K562 (cell line): Measurements from ENCODE around the gene CNFN. TPM values are rescaled to one million over a fixed set of nuclear protein-coding genes. Genes with fewer than 3 reads are reported as not detected.
A peak's percentile ranks its signal among the peaks of the same experiment; 100 is the strongest.

Experiments used
- ARNT ChIP-seq, 2 experiments: fragments of 450-650 bp; IDR thresholded peaks; 2 replicates each; pipeline ENCODE4 v1.6.1; 2016; ENCODE audit warnings: mild to moderate bottlenecking in 1 of 2
- ATF1 ChIP-seq, 2 experiments: fragments of 450-650 bp in 1 of 2; IDR thresholded peaks; 2 replicates each; pipeline ENCODE4 v1.6.1; 2016; ENCODE audit warnings: missing compliant biosample characterization in 1 of 2, missing genetic modification characterization in 1 of 2
- BHLHE40 ChIP-seq: IDR thresholded peaks from 2 replicates; pipeline ENCODE4 v1.6.1; 2011; ENCODE audit warnings: low read length, improper control_type of control experiment
- C11orf30 ChIP-seq: fragments of 450-650 bp; IDR thresholded peaks from 2 replicates; pipeline ENCODE4 v1.6.1; 2016; ENCODE audit warnings: low read depth, mild to moderate bottlenecking
- CREB3L1 ChIP-seq: fragments of 450-650 bp; IDR thresholded peaks from 2 replicates; pipeline ENCODE4 v1.6.1; 2014; ENCODE audit warnings: low read depth, mild to moderate bottlenecking, moderate library complexity, borderline replicate concordance
- HDGF ChIP-seq: fragments of 450-650 bp; IDR thresholded peaks from 2 replicates; pipeline ENCODE4 v1.6.1; 2016
- MYC ChIP-seq, 2 experiments: fragments of 250-450 bp in 1 of 2; sonication (Bioruptor Pico) in 1 of 2; IDR thresholded peaks; 2 replicates each; pipeline versions ENCODE4 v1.5.1 to v1.6.1; 2012 to 2021; ENCODE audit warnings: low read depth in 2 of 2, borderline replicate concordance in 1 of 2, improper control_type of control experiment in 1 of 2, low read length in 1 of 2, mild to moderate bottlenecking in 1 of 2, moderate library complexity in 1 of 2
- NFE2 ChIP-seq: IDR thresholded peaks from 2 replicates; pipeline ENCODE4 v1.6.1; 2014; ENCODE audit warnings: antibody characterized with exemption, low read depth
- POLR2G ChIP-seq: fragments of 200-400 bp; formaldehyde crosslinking; IDR thresholded peaks from 2 replicates; pipeline ENCODE4 v1.6.1; 2017; ENCODE audit warnings: low read depth, mild to moderate bottlenecking, antibody characterized with exemption, low read length, moderate library complexity
- STAT5B ChIP-seq: fragments of 250-450 bp; sonication (Bioruptor Pico); IDR thresholded peaks from 2 replicates; pipeline ENCODE4 v1.8.0; 2021; ENCODE audit warnings: mild to moderate bottlenecking, inconsistent platforms
- YBX1 ChIP-seq: fragments of 450-650 bp; IDR thresholded peaks from 2 replicates; pipeline ENCODE4 v1.7.1; 2016; ENCODE audit warnings: mild to moderate bottlenecking
- ZNF3 ChIP-seq: fragments of 250-450 bp; sonication (Bioruptor Pico); IDR thresholded peaks from 2 replicates; pipeline ENCODE4 v1.5.0; 2021; ENCODE audit warnings: mild to moderate bottlenecking, moderate library complexity
- ZNF561 ChIP-seq: fragments of 450-650 bp; formaldehyde crosslinking; conservative IDR thresholded peaks from 2 replicates; pipeline ENCODE4 v1.4.0; 2020; ENCODE audit warnings: mild to moderate bottlenecking, moderate library complexity
- polyA plus RNA-seq, 8 experiments: library from polyadenylated mRNA; depleted of rRNA in 4 of 8; stranded (reverse) in 5 of 8; unstranded in 3 of 8; fragments of >200 nt; fragmentation: Nextera tagmentation in 2 of 8; fragmentation: Illumina TruSeq in 1 of 8; extraction: Ambion mirVana in 2 of 8; extraction: Trizol in 1 of 8; gene quantifications; 2 replicates each; pipeline versions ENCODE4 v1.2.1 to v1.2.3, GENCODE V29; 2011 to 2014; ENCODE audit warnings: inconsistent platforms in 1 of 8, missing spikeins in 1 of 8
- total RNA-seq, 7 experiments: library from RNA; depleted of rRNA in 6 of 7; stranded (reverse); fragments of >200 nt in 6 of 7; fragmentation: Illumina TruSeq in 2 of 7; extraction: Trizol in 2 of 7; gene quantifications; 2 replicates each; pipeline versions ENCODE4 v1.2.1 to v1.2.3, GENCODE V29; 2011 to 2021; ENCODE audit warnings: low replicate concordance in 1 of 7
- TF ChIP-seq, protein P1 (sequence below): fragments of 250-450 bp; sonication (Bioruptor Pico); IDR thresholded peaks from 2 replicates; pipeline ENCODE4 v1.5.0; 2020; ENCODE audit warnings: mild to moderate bottlenecking, borderline replicate concordance
- TF ChIP-seq, protein P2 (sequence below): fragments of 450-650 bp; formaldehyde crosslinking; IDR thresholded peaks from 2 replicates; pipeline ENCODE4 v1.4.0; 2020; ENCODE audit warnings: mild to moderate bottlenecking, moderate library complexity
- TF ChIP-seq, protein P3 (sequence below): fragments of 450-650 bp; formaldehyde crosslinking; IDR thresholded peaks from 2 replicates; pipeline ENCODE4 v1.4.0; 2020; ENCODE audit warnings: mild to moderate bottlenecking, moderate library complexity
- TF ChIP-seq, protein P4 (sequence below): sonication (generic); formaldehyde crosslinking; IDR thresholded peaks from 2 replicates; pipeline ENCODE4 v1.8.1; 2023; ENCODE audit warnings: mild to moderate bottlenecking, missing genetic modification reagents, moderate library complexity

The CNFN gene
- total and polyA plus RNA-seq, 9 of the 15 experiments (the other 6 are each of a cell fraction or from before 2014, with no cell fraction given): 0.18 to 0.52 (median 0.27) TPM; not detected in 5

DNA sequence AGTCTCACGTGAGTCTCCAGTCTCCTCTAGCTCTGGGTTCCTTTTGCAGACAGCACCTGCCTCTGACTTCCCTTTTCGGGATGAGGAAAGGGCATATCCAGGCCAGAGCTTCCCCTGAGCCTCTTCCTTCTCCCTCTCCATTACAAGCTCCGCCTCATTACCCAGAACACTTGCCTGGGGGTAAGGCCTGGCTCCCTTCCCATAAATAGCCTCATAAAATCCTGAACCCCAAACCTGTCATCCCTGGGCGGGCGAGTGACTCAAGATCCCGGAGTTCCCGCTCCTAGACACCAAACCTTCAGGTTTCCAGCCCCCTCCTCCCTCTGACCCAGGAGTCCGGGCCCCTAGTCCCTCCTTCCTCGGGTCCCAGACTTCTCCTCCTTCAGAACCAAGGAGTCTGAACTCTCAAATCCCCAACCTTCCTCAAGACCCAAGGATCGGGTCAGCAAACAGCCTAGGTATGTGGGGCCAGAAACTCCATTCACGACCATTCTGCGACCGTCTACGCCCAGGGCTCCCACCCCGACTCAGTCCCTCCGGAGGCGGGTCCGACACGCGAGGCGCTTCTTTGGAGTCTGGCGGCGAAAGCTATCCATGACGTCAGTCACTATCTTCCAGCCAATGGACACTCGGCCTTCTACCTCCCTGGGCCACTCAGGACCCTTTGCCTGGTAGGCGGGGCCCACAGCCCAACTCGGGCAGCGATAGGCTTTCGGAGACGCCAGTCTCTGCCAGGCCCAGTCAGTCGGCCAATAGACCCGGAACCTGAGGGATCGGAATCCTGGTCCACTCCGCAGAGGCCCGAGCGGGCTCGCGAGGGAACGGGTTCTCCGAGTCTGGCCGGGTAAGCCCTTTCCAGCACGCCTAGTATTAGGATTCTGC lies 6.5 kb upstream of the CNFN start (continued):
- TF ChIP-seq ARNT (IDR thresholded peaks at IDR 0.05) (peak in 1 of 2 experiments; percentile 37; a peak in 1 of 4 replicates), POLR2G (peak; percentile 91), ATF1 (CRISPR knock-in tag; IDR thresholded peaks at IDR 0.05) (no peak), ATF1 (tag; IDR thresholded peaks at IDR 0.05) (peak; percentile 96), ZNF3 (CRISPR knock-in tag) (no peak), MYC (IDR thresholded peaks at IDR 0.05; ENCODE audit: low read depth, low read length) (no peak; the same call in 1 of the 2 replicates), MYC (CRISPR knock-in tag; IDR thresholded peaks at IDR 0.05; ENCODE audit: borderline replicate concordance, low read depth) (0 out of 2 replicates have a peak, but pooled peaks have one; percentile 14), YBX1 (no peak), CREB3L1 (peak; percentile 77), NFE2 (no peak), STAT5B (CRISPR knock-in tag) (no peak), BHLHE40 (peak; percentile 19; the same call in 1 of the 2 replicates), ZNF561 (CRISPR knock-in tag) (no peak), C11orf30 (0 out of 2 replicates have a peak, but pooled peaks have one; percentile 3), HDGF (peak; percentile 62; the same call in 1 of the 2 replicates)
- TF ChIP-seq, protein P1, sequence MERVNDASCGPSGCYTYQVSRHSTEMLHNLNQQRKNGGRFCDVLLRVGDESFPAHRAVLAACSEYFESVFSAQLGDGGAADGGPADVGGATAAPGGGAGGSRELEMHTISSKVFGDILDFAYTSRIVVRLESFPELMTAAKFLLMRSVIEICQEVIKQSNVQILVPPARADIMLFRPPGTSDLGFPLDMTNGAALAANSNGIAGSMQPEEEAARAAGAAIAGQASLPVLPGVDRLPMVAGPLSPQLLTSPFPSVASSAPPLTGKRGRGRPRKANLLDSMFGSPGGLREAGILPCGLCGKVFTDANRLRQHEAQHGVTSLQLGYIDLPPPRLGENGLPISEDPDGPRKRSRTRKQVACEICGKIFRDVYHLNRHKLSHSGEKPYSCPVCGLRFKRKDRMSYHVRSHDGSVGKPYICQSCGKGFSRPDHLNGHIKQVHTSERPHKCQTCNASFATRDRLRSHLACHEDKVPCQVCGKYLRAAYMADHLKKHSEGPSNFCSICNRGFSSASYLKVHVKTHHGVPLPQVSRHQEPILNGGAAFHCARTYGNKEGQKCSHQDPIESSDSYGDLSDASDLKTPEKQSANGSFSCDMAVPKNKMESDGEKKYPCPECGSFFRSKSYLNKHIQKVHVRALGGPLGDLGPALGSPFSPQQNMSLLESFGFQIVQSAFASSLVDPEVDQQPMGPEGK (CRISPR knock-in tag): no peak
- TF ChIP-seq, protein P2, sequence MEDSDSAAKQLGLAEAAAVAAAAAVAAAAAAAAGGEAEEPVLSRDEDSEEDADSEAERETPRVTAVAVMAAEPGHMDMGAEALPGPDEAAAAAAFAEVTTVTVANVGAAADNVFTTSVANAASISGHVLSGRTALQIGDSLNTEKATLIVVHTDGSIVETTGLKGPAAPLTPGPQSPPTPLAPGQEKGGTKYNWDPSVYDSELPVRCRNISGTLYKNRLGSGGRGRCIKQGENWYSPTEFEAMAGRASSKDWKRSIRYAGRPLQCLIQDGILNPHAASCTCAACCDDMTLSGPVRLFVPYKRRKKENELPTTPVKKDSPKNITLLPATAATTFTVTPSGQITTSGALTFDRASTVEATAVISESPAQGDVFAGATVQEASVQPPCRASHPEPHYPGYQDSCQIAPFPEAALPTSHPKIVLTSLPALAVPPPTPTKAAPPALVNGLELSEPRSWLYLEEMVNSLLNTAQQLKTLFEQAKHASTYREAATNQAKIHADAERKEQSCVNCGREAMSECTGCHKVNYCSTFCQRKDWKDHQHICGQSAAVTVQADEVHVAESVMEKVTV (CRISPR knock-in tag): 0 out of 2 replicates have a peak, but pooled peaks have one; percentile 2
- TF ChIP-seq, protein P3, sequence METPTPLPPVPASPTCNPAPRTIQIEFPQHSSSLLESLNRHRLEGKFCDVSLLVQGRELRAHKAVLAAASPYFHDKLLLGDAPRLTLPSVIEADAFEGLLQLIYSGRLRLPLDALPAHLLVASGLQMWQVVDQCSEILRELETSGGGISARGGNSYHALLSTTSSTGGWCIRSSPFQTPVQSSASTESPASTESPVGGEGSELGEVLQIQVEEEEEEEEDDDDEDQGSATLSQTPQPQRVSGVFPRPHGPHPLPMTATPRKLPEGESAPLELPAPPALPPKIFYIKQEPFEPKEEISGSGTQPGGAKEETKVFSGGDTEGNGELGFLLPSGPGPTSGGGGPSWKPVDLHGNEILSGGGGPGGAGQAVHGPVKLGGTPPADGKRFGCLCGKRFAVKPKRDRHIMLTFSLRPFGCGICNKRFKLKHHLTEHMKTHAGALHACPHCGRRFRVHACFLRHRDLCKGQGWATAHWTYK (CRISPR knock-in tag): peak; percentile 16; the same call in 1 of the 2 replicates
- TF ChIP-seq, protein P4, sequence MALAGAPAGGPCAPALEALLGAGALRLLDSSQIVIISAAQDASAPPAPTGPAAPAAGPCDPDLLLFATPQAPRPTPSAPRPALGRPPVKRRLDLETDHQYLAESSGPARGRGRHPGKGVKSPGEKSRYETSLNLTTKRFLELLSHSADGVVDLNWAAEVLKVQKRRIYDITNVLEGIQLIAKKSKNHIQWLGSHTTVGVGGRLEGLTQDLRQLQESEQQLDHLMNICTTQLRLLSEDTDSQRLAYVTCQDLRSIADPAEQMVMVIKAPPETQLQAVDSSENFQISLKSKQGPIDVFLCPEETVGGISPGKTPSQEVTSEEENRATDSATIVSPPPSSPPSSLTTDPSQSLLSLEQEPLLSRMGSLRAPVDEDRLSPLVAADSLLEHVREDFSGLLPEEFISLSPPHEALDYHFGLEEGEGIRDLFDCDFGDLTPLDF: 0 out of 2 replicates have a peak, but pooled peaks have one; percentile 46
